Keratinocyte (primary cell): ENCODE results near the gene GSTO2. TPM values are rescaled to one million over a fixed set of nuclear protein-coding genes. Genes with fewer than 3 reads are reported as not detected.

Source experiments
- DNase-seq: peaks from one replicate; pipeline ENCODE4 v3.0.0-alpha.2; 2011; ENCODE audit warnings: low read depth, missing footprints, low spot score
- FAIRE-seq: peaks from 2 replicates; lab custom pipeline; 2011; peaks lifted over from hg19 to GRCh38; lab: Jason Lieb, UNC
- H2AFZ ChIP-seq: 2 replicates; pipeline ENCODE4 v1.6.0; 2012; ENCODE audit warnings: low read length, control low read depth, inconsistent platforms; ENCODE audit not compliant: control insufficient read depth
- H3K27ac ChIP-seq: 2 replicates; pipeline ENCODE4 v1.5.1; 2011; ENCODE audit warnings: low read length; ENCODE audit not compliant: control insufficient read depth, insufficient read depth
- H3K27me3 ChIP-seq: 3 replicates; pipeline ENCODE4 v1.6.0; 2011; ENCODE audit warnings: low read length; ENCODE audit not compliant: control insufficient read depth, insufficient read depth; ENCODE audit errors: extremely low read depth
- H3K36me3 ChIP-seq, 2 experiments: 2 replicates in 1 of 2; 3 replicates in 1 of 2; pipeline ENCODE4 v1.5.1; 2011; ENCODE audit warnings: low read length in 2 of 2, mild to moderate bottlenecking in 1 of 2; ENCODE audit not compliant: control insufficient read depth in 2 of 2, insufficient read depth in 2 of 2; ENCODE audit errors: extremely low read depth in 1 of 2
- H3K4me1 ChIP-seq: 3 replicates; pipeline ENCODE4 v1.5.1; 2011; ENCODE audit warnings: low read length; ENCODE audit not compliant: control insufficient read depth, insufficient read depth; ENCODE audit errors: extremely low read depth
- H3K4me2 ChIP-seq: 3 replicates; pipeline ENCODE4 v1.6.0; 2011; ENCODE audit warnings: low read depth, low read length; ENCODE audit not compliant: control insufficient read depth, insufficient read depth; ENCODE audit errors: extremely low read depth
- H3K4me3 ChIP-seq, 3 experiments: fragments of 200-600 bp in 1 of 3; sonication (generic) in 1 of 3; 2 replicates in 2 of 3; 3 replicates in 1 of 3; pipeline ENCODE4 v1.5.1; 2011 to 2016; ENCODE audit warnings: low read length in 3 of 3, mild to moderate bottlenecking in 3 of 3, control low read depth in 2 of 3, inconsistent platforms in 1 of 3, low read depth in 1 of 3, mixed read lengths in 1 of 3, mixed run types in 1 of 3, moderate library complexity in 1 of 3; ENCODE audit not compliant: control insufficient read depth in 2 of 3, insufficient read depth in 2 of 3; ENCODE audit errors: extremely low read depth in 1 of 3
- H3K79me2 ChIP-seq: 2 replicates; pipeline ENCODE4 v1.6.0; 2012; ENCODE audit warnings: low read length; ENCODE audit not compliant: control insufficient read depth, insufficient read depth
- H3K9ac ChIP-seq: 3 replicates; pipeline ENCODE4 v1.6.0; 2011; ENCODE audit warnings: low read length; ENCODE audit not compliant: control insufficient read depth, insufficient read depth; ENCODE audit errors: extremely low read depth
- H3K9me1 ChIP-seq: 3 replicates; pipeline ENCODE4 v1.6.0; 2011; ENCODE audit warnings: low read length; ENCODE audit not compliant: control insufficient read depth, insufficient read depth; ENCODE audit errors: extremely low read depth
- H3K9me3 ChIP-seq: 2 replicates; pipeline ENCODE4 v1.5.1; 2012; ENCODE audit warnings: low read depth, low read length; ENCODE audit not compliant: control insufficient read depth
- H4K20me1 ChIP-seq: 3 replicates; pipeline ENCODE4 v1.6.0; 2011; ENCODE audit warnings: low read length; ENCODE audit not compliant: control insufficient read depth, insufficient read depth; ENCODE audit errors: extremely low read depth
- EZH2 ChIP-seq: IDR thresholded peaks from one replicate; pipeline ENCODE4 v1.6.1; 2012; ENCODE audit warnings: inconsistent platforms, mild to moderate bottlenecking, low read length, moderate library complexity
- dilution Hi-C: fragments of 300-500 bp; cut with MboI; formaldehyde crosslinking; loops from one replicate; pipeline ENCODE4 v1.7.0; 2020; ENCODE audit warnings: low sequenced_read_pairs; ENCODE audit not compliant: extremely low pct_ligation_motif_present
- polyA plus RNA-seq, 5 experiments: library from polyadenylated mRNA; depleted of rRNA in 3 of 5; stranded (reverse) in 3 of 5; stranded (forward) in 1 of 5; unstranded in 1 of 5; fragments of >200 nt; gene quantifications; 1 replicate in 1 of 5; 2 replicates in 3 of 5; 3 replicates in 1 of 5; pipeline versions ENCODE4 v1.2.1 to v1.2.3, GENCODE V29; 2011 to 2012; ENCODE audit warnings: missing spikeins in 2 of 5, low read depth in 1 of 5, low replicate concordance in 1 of 5
- TF ChIP-seq, protein P1 (sequence below), 3 experiments: IDR thresholded peaks in 1 of 3; conservative IDR thresholded peaks in 1 of 3; optimal IDR thresholded peaks in 1 of 3; 2 replicates in 2 of 3; 3 replicates in 1 of 3; pipeline versions ENCODE3 to v1.5.1; 2011; ENCODE audit warnings: low read length in 3 of 3, mild to moderate bottlenecking in 3 of 3, moderate library complexity in 2 of 3, control low read depth in 1 of 3, inconsistent platforms in 1 of 3; ENCODE audit not compliant: insufficient read depth in 2 of 3; ENCODE audit errors: extremely low read depth in 1 of 3

GSTO2 gene
- polyA plus RNA-seq, 1 donor (not counting 4 experiments of a cell fraction or from before 2014, with no cell fraction given) = 56.9 TPM

DNA sequence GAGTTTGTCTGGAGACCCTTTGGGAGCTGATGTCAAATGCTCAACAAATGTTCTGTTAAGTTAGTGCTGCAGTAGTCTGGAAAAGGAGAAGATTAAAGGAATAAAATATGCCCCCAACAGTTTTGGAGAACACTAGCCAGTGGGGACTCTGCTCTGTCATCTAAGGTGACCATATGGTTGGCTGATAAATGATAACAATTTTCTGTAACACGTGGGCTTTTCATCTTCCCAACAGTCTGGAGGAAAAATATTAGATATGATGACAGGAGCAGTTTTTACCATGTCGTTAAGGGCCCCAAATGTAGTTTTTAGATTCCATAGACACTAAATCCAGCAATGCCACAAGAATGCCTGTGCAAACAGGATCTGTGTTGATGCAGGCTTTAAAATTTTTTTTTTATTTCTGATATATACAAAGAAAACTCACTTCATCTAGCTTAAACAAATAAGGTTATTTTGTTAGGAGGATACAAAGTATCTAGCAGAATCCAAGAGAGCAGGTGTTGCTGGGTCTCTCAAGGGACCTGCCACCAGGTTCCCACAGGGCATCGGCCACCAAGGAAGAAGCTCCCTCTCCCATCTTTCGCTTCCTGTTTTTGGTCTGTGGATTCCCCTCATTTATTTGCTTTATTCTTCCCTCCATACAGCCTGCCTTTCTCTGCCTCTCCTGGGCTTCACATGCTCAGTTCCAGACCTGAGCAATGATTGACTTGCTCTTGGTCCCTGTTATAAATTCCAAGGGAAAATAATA is 78.5 kb downstream of the GSTO2 start:
- Histone ChIP-seq H3K9ac (no peak overlapping the region), H2AFZ (no peak overlapping the region), H3K9me1 (no peaks in the 10 kb centered on the region), H3K27ac (no peak overlapping the region), H3K4me1 (peaks cover 33% of the 10 kb centered on the region), H3K79me2 (no peaks in the 10 kb centered on the region), H3K4me3 (no peak overlapping the region), H3K4me2 (no peak overlapping the region), H3K9me3 (no peaks in the 10 kb centered on the region), H3K27me3 (no peaks in the 10 kb centered on the region), H4K20me1 (no peaks in the 10 kb centered on the region), H3K36me3 (no peaks in the 10 kb centered on the region)
- dilution Hi-C loops = no loop called here
- no peak for FAIRE-seq
- DNase-seq = no peak
- TF ChIP-seq EZH2 = no peak
- TF ChIP-seq, protein P1, sequence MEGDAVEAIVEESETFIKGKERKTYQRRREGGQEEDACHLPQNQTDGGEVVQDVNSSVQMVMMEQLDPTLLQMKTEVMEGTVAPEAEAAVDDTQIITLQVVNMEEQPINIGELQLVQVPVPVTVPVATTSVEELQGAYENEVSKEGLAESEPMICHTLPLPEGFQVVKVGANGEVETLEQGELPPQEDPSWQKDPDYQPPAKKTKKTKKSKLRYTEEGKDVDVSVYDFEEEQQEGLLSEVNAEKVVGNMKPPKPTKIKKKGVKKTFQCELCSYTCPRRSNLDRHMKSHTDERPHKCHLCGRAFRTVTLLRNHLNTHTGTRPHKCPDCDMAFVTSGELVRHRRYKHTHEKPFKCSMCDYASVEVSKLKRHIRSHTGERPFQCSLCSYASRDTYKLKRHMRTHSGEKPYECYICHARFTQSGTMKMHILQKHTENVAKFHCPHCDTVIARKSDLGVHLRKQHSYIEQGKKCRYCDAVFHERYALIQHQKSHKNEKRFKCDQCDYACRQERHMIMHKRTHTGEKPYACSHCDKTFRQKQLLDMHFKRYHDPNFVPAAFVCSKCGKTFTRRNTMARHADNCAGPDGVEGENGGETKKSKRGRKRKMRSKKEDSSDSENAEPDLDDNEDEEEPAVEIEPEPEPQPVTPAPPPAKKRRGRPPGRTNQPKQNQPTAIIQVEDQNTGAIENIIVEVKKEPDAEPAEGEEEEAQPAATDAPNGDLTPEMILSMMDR (optimal IDR thresholded peaks at IDR 0.05 in 1 of 3, IDR thresholded peaks at IDR 0.05 in 1 of 3, conservative IDR thresholded peaks at IDR 0.05 in 1 of 3; ENCODE audit: extremely low read depth in 1 of 3, insufficient read depth in 2 of 3, low read length in 3 of 3) = no peak

DNA sequence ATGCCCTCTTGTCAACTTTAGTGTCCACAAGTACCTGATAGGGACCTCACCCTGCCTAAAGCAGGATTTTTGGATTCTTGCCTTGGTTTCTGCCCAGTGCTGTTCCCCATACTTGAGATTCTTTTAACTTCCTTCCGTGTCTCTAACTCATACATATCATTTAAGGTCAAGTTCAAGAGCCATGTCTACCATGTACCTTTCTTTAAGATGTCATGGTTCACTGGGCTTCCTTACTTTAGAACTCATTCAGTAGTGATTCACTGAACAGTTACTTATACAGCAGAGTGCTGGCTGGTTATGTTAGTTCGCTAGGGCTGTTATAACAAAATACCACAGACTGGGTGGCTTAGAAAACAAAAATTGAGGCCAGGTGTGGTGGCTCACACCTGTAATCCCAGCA is 79.6 kb downstream of the GSTO2 start:
- Histone ChIP-seq H3K79me2 (no peaks in the 10 kb centered on the region), H3K27ac (no peak overlapping the region), H3K9ac (no peak overlapping the region), H3K9me1 (no peaks in the 10 kb centered on the region), H3K4me2 (no peak overlapping the region), H3K4me3 (no peak overlapping the region), H3K36me3 (no peaks in the 10 kb centered on the region), H3K4me1 (peaks cover 34% of the 10 kb centered on the region), H3K27me3 (no peaks in the 10 kb centered on the region), H3K9me3 (no peaks in the 10 kb centered on the region), H4K20me1 (no peaks in the 10 kb centered on the region), H2AFZ (no peak overlapping the region)
- FAIRE-seq = no peak
- TF ChIP-seq EZH2 = no peak
- TF ChIP-seq, protein P1 (optimal IDR thresholded peaks at IDR 0.05 in 1 of 3, IDR thresholded peaks at IDR 0.05 in 1 of 3, conservative IDR thresholded peaks at IDR 0.05 in 1 of 3; ENCODE audit: extremely low read depth in 1 of 3, insufficient read depth in 2 of 3, low read length in 3 of 3) = no peak
- dilution Hi-C loops = no loop called here
- no peak for DNase-seq
